MM.1S (cell line): ENCODE measurements around the gene USP17L5.
"Not testable (repeated sequence)": the region's sequence is repeated elsewhere in the genome, so short reads cannot be mapped to it uniquely, and the experiment has no call there.

Experiments
- DNase-seq: peaks from one replicate; pipeline ENCODE4 v3.0.0-alpha.2; 2015
- H2AFZ ChIP-seq: fragments of 300-600 bp; sonication (generic); 2 replicates; pipeline ENCODE4 v1.6.0; 2016; ENCODE audit warnings: antibody characterized with exemption, low read length
- H3F3A ChIP-seq: fragments of 300-600 bp; sonication (generic); 2 replicates; pipeline ENCODE4 v1.6.1; 2016; ENCODE audit warnings: mild to moderate bottlenecking, antibody characterized with exemption, low read length, moderate library complexity, mixed read lengths; ENCODE audit not compliant: insufficient read depth
- H3K27ac ChIP-seq: fragments of 300-600 bp; sonication (generic); 2 replicates; pipeline ENCODE4 v1.5.1; 2016; ENCODE audit warnings: mild to moderate bottlenecking, low read length
- H3K27me3 ChIP-seq: fragments of 300-600 bp; sonication (generic); replicated peaks from 2 replicates; pipeline ENCODE4 v1.6.0; 2016; ENCODE audit warnings: low read length; ENCODE audit not compliant: insufficient read depth
- H3K36me3 ChIP-seq: fragments of 300-600 bp; sonication (generic); replicated peaks from 2 replicates; pipeline ENCODE4 v1.6.1; 2016; ENCODE audit warnings: mild to moderate bottlenecking, low read length, mixed read lengths; ENCODE audit not compliant: insufficient read depth
- H3K4me1 ChIP-seq: fragments of 300-600 bp; sonication (generic); 2 replicates; pipeline ENCODE4 v1.6.1; 2016; ENCODE audit warnings: low read length, mixed read lengths
- H3K4me2 ChIP-seq: fragments of 300-600 bp; sonication (generic); 2 replicates; pipeline ENCODE4 v1.6.0; 2016; ENCODE audit warnings: low read depth, low read length
- H3K4me3 ChIP-seq: fragments of 300-600 bp; sonication (generic); 2 replicates; pipeline ENCODE4 v1.5.1; 2016; ENCODE audit warnings: low read length, mixed read lengths
- H3K79me2 ChIP-seq: fragments of 300-600 bp; sonication (generic); 2 replicates; pipeline ENCODE4 v1.6.1; 2016; ENCODE audit warnings: mixed run types, low read length, mixed read lengths
- H3K9ac ChIP-seq: fragments of 300-600 bp; sonication (generic); 2 replicates; pipeline ENCODE4 v1.6.1; 2016; ENCODE audit warnings: low read length, mixed read lengths
- H3K9me2 ChIP-seq: fragments of 300-600 bp; sonication (generic); replicated peaks from 2 replicates; pipeline ENCODE4 v1.6.1; 2016; ENCODE audit warnings: mild to moderate bottlenecking, low read length, mixed read lengths; ENCODE audit not compliant: insufficient read depth
- H3K9me3 ChIP-seq: fragments of 300-600 bp; sonication (generic); replicated peaks from 2 replicates; pipeline ENCODE4 v1.6.1; 2016; ENCODE audit warnings: mild to moderate bottlenecking, low read length, mixed read lengths; ENCODE audit not compliant: insufficient read depth
- H4K20me1 ChIP-seq: fragments of 300-600 bp; sonication (generic); 2 replicates; pipeline ENCODE4 v1.6.1; 2016; ENCODE audit warnings: mild to moderate bottlenecking, low read length, moderate library complexity, mixed read lengths; ENCODE audit not compliant: insufficient read depth

The USP17L5 gene

DNA sequence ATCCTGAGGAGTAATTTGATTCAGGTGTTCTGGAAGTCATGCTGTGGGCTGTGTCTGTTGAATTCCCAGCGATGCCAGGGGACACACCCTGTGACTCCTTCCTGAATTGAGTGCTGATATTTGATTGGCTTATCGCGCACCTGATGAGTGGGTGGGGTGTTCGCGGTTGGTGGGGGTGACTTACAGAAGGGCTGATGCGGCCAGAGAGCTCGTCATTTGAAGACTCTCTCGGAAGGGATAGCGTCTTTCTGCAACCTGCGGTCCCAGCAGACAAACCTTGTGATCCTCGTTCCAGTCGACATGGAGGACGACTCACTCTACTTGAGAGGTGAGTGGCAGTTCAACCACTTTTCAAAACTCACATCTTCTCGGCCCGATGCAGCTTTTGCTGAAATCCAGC lies at the start of gene USP17L5:
USP17L5 (plus strand) TSS at position 301 of the 400 bp plus-strand sequence; CDS start at position 301, 0 bp downstream.
- not testable (repeated sequence) for H3K4me1 ChIP-seq, H3K79me2 ChIP-seq, H3K9me3 ChIP-seq, H3K27ac ChIP-seq, H3K36me3 ChIP-seq, H3F3A ChIP-seq, H4K20me1 ChIP-seq, H3K9me2 ChIP-seq, H3K9ac ChIP-seq, H3K27me3 ChIP-seq, H3K4me3 ChIP-seq, H3K4me2 ChIP-seq, DNase-seq, H2AFZ ChIP-seq

- H4K20me1 ChIP-seq, H3K9me3 ChIP-seq, DNase-seq, H3K9me2 ChIP-seq, H3K36me3 ChIP-seq, H3K4me3 ChIP-seq, H3F3A ChIP-seq, H3K4me1 ChIP-seq, H2AFZ ChIP-seq, H3K79me2 ChIP-seq, H3K9ac ChIP-seq, H3K4me2 ChIP-seq, H3K27me3 ChIP-seq, H3K27ac ChIP-seq: not testable (repeated sequence)
Measured at GRCh38 chr4:9324191-9324590, 15.0 kb upstream of the USP17L5 start.

DNA sequence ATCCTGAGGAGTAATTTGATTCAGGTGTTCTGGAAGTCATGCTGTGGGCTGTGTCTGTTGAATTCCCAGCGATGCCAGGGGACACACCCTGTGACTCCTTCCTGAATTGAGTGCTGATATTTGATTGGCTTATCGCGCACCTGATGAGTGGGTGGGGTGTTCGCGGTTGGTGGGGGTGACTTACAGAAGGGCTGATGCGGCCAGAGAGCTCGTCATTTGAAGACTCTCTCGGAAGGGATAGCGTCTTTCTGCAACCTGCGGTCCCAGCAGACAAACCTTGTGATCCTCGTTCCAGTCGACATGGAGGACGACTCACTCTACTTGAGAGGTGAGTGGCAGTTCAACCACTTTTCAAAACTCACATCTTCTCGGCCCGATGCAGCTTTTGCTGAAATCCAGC lies 14.3 kb upstream of the USP17L5 start, which contains the start of gene USP17L24:
USP17L24 (plus strand) TSS at position 301 of the 400 bp plus-strand sequence; CDS start at position 301, 0 bp downstream.
- H3K9me3 ChIP-seq, H2AFZ ChIP-seq, H3K27me3 ChIP-seq, H3K79me2 ChIP-seq, H3K9ac ChIP-seq, H3K4me3 ChIP-seq, H3F3A ChIP-seq, DNase-seq, H3K27ac ChIP-seq, H4K20me1 ChIP-seq, H3K4me2 ChIP-seq, H3K4me1 ChIP-seq, H3K36me3 ChIP-seq, H3K9me2 ChIP-seq: not testable (repeated sequence)

GRCh38 chr4:9329611-9330010 lies 9.6 kb upstream of the USP17L5 start, which contains the start of gene USP17L25:
Gene USP17L25 (plus strand): TSS chr4:9329911. CDS start chr4:9329911, 0 bp downstream.
- H3K9ac ChIP-seq, DNase-seq, H2AFZ ChIP-seq, H3K4me1 ChIP-seq, H3K36me3 ChIP-seq, H3K9me3 ChIP-seq, H4K20me1 ChIP-seq, H3K9me2 ChIP-seq, H3K79me2 ChIP-seq, H3K4me2 ChIP-seq, H3F3A ChIP-seq, H3K4me3 ChIP-seq, H3K27me3 ChIP-seq, H3K27ac ChIP-seq: not testable (repeated sequence)

DNA sequence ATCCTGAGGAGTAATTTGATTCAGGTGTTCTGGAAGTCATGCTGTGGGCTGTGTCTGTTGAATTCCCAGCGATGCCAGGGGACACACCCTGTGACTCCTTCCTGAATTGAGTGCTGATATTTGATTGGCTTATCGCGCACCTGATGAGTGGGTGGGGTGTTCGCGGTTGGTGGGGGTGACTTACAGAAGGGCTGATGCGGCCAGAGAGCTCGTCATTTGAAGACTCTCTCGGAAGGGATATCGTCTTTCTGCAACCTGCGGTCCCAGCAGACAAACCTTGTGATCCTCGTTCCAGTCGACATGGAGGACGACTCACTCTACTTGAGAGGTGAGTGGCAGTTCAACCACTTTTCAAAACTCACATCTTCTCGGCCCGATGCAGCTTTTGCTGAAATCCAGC lies 4.8 kb upstream of the USP17L5 start, which contains the start of gene USP17L26:
USP17L26 (plus strand) TSS at position 301 of the 400 bp plus-strand sequence; CDS start at position 301, 0 bp downstream.
- not testable (repeated sequence) for H3K27me3 ChIP-seq, H2AFZ ChIP-seq, H3K4me2 ChIP-seq, H3K9me3 ChIP-seq, H3F3A ChIP-seq, H3K4me1 ChIP-seq, H3K4me3 ChIP-seq, H3K27ac ChIP-seq, H4K20me1 ChIP-seq, H3K9me2 ChIP-seq, H3K79me2 ChIP-seq, H3K36me3 ChIP-seq, DNase-seq, H3K9ac ChIP-seq

GRCh38 chr4:9343848-9344247 lies 4.6 kb downstream of the USP17L5 start, which contains the start of gene USP17L27:
Gene USP17L27 (plus strand): TSS chr4:9344148. CDS start chr4:9344148, 0 bp downstream.
- H3K36me3 ChIP-seq, H3K9ac ChIP-seq, H3K27me3 ChIP-seq, H3K4me3 ChIP-seq, H3K4me1 ChIP-seq, DNase-seq, H3K27ac ChIP-seq, H2AFZ ChIP-seq, H3K79me2 ChIP-seq, H3K4me2 ChIP-seq, H3K9me3 ChIP-seq, H4K20me1 ChIP-seq, H3K9me2 ChIP-seq, H3F3A ChIP-seq: not testable (repeated sequence)

GRCh38 chr4:9348593-9348992 lies 9.4 kb downstream of the USP17L5 start, which contains the start of gene USP17L28:
Gene USP17L28 (plus strand): TSS chr4:9348893. CDS start chr4:9348893, 0 bp downstream.
- not testable (repeated sequence) for H3K4me2 ChIP-seq, H3F3A ChIP-seq, H3K9ac ChIP-seq

DNA sequence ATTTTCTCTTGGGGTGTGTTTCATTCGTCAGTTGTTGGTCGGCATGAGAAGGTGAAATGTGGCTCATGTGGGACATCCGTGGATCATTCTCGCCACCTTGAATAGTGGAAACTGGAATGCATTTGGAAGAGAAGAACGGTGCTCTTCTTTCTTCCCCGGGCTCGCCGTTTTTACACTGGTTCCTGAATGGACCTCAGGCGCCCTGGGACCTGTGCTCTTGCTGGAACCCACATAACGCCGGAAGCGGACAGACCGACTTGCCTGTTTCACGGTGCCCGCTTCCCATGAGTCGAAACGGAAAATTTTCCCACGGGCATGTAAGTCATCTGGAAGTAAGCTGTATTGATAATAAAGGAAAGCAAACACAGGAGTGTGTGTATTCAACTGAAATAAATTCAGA lies 11.7 kb downstream of the USP17L5 start:
- not testable (repeated sequence) for H3K9me3 ChIP-seq, H3K4me1 ChIP-seq, H3K27ac ChIP-seq, H3F3A ChIP-seq, H4K20me1 ChIP-seq, H3K79me2 ChIP-seq, H3K4me2 ChIP-seq, H3K4me3 ChIP-seq, H3K9ac ChIP-seq, DNase-seq, H3K36me3 ChIP-seq, H3K27me3 ChIP-seq, H2AFZ ChIP-seq, H3K9me2 ChIP-seq

More at GRCh38 chr4:9348593-9348992, 9.4 kb downstream of the USP17L5 start, which contains the start of gene USP17L28:
- not testable (repeated sequence) for H3K27me3 ChIP-seq, H2AFZ ChIP-seq, H3K27ac ChIP-seq, H3K36me3 ChIP-seq, H3K79me2 ChIP-seq, H4K20me1 ChIP-seq, H3K9me3 ChIP-seq, H3K4me3 ChIP-seq, H3K9me2 ChIP-seq, DNase-seq, H3K4me1 ChIP-seq
